Measurements from ENCODE around the gene PDP2. TPM values are rescaled to one million over a fixed set of nuclear protein-coding genes. Genes with fewer than 3 reads are reported as not detected.

PDP2 gene, protein sequence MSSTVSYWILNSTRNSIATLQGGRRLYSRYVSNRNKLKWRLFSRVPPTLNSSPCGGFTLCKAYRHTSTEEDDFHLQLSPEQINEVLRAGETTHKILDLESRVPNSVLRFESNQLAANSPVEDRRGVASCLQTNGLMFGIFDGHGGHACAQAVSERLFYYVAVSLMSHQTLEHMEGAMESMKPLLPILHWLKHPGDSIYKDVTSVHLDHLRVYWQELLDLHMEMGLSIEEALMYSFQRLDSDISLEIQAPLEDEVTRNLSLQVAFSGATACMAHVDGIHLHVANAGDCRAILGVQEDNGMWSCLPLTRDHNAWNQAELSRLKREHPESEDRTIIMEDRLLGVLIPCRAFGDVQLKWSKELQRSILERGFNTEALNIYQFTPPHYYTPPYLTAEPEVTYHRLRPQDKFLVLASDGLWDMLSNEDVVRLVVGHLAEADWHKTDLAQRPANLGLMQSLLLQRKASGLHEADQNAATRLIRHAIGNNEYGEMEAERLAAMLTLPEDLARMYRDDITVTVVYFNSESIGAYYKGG
- total RNA-seq, result 1 to 10 TPM; 2.6 to 8.3 (median 4.7) TPM
- polyA plus RNA-seq, result 1 to 10 TPM; 3.0 to 6.1 (median 5.1) TPM

DNA sequence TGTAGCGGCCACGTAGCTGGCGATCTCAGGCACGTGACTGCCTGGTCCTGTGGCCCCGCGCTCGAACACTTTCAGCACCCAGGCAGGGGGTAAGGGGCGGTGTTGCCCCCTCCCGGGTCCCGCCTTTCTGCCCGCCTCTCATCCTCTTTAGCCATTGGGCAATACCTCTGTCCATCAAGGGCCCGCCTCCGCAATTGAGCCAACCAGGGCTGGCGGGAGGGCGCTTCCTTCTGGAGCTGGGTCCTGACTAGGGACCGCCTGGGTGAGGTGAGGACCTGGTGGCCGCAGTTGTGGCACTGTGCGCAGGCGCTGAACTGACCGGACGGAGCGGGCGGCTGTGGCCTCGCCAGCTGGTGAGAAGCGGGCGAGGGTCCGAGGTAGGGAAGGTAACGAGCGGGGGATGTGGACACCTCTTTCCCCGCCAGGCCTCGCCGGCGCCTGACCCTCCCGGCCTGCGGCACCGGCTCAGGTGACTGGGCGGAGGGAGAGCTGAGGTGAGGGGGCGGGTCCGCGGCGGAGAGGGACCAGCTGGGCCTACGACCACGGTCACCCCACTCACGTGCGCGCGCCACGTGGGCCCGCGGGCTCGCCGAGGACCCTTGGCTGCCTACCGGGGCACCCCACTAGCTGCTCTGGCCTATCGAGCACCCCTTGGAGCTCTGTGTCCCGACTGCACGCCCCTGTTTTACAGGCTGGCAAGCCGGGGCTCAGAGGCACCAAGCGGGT, at the start of gene PDP2:
PDP2 (plus strand) TSS at position 228 of the 726 bp plus-strand sequence. CDS start 3,770 bp downstream, outside the sequence.
- DNase-seq, result peak; percentile 98
- TF ChIP-seq POLR2AphosphoS5 (IDR thresholded peaks at IDR 0.05), result peak; percentile 63 to 85 (median 80)
- no peak for TF ChIP-seq CTCF (IDR thresholded peaks at IDR 0.05)
- TF ChIP-seq EP300 (IDR thresholded peaks at IDR 0.05), result no peak
- peak; percentile 52 to 78 for TF ChIP-seq POLR2A (IDR thresholded peaks at IDR 0.05)
- Histone ChIP-seq H3K36me3 (peaks cover 0 to 14% (median 10%) of the 10 kb centered on the region in 4 donors), H3K4me1 (peaks cover 0 to 17% (median 10%) of the 10 kb centered on the region in 4 donors), H3K4me3 (peak within 1 kb of the TSS; percentile 51 to 84 (median 72)), H3K27me3 (no peaks in the 10 kb centered on the region), H3K9me3 (no peaks in the 10 kb centered on the region), H3K27ac (peak within 1 kb of the TSS; percentile 48 to 68 (median 66))
- intact Hi-C loops (cut with DNase I), result no loop called here
- 0% methylated on average over 58 of the region's 58 CpGs for WGBS, 2 donors

- intact Hi-C loops (cut with DNase I), result no loop called here
- H3K27ac ChIP-seq, result no peak overlapping the region
- no peaks in the 10 kb centered on the region for H3K27me3 ChIP-seq
- TF ChIP-seq POLR2AphosphoS5 (IDR thresholded peaks at IDR 0.05), result no peak
- no peak for TF ChIP-seq CTCF (IDR thresholded peaks at IDR 0.05)
- no peak for TF ChIP-seq POLR2A (IDR thresholded peaks at IDR 0.05)
- no peak for TF ChIP-seq EP300 (IDR thresholded peaks at IDR 0.05)
- 87 to 88% methylated on average over 3 of the region's 3 CpGs for WGBS, 2 donors
- no peak for DNase-seq
- peaks cover 0 to 8% (median 0%) of the 10 kb centered on the region in 4 donors for H3K36me3 ChIP-seq
- H3K9me3 ChIP-seq, result no peaks in the 10 kb centered on the region
- H3K4me3 ChIP-seq, result no peak overlapping the region
- peaks cover 0 to 22% (median 14%) of the 10 kb centered on the region in 4 donors for H3K4me1 ChIP-seq
These were observed 48.1 kb upstream of the PDP2 start for GRCh38 chr16:66832190-66832589.

GRCh38 chr16:66832661-66833305, 47.5 kb upstream of the PDP2 start:
- no peaks in the 10 kb centered on the region for H3K27me3 ChIP-seq
- H3K4me1 ChIP-seq, result peaks cover 0 to 22% (median 14%) of the 10 kb centered on the region in 4 donors
- no peak overlapping the region for H3K4me3 ChIP-seq
- peaks cover 0 to 2% (median 0%) of the 10 kb centered on the region in 4 donors for H3K36me3 ChIP-seq
- intact Hi-C loops (cut with DNase I), result no loop called here
- no peak overlapping the region for H3K27ac ChIP-seq
- TF ChIP-seq POLR2AphosphoS5 (IDR thresholded peaks at IDR 0.05) (no peak), POLR2A (IDR thresholded peaks at IDR 0.05) (no peak), CTCF (IDR thresholded peaks at IDR 0.05) (no peak), EP300 (IDR thresholded peaks at IDR 0.05) (no peak)
- H3K9me3 ChIP-seq, result no peaks in the 10 kb centered on the region
- 61 to 81% methylated on average over 7 of the region's 7 CpGs for WGBS, 2 donors
- DNase-seq, result no peak

DNA sequence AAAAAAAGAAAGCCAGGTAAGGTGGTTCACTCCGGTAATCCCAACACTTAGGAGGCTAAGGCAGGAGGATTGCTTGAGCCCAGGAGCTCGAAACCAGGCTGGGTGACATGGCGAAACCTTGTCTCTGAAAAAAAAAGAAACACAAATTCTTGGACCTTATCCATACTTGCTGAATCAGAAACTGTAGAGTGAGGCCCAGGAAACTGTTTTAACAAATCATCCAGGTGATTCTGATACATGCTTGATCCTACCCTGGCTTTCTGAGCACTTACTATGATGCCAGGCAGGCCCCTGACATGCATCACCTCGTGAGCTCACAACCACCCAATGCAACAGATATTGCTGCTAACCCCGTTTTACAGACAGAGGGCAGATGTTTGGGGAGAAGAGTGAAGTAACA, 45.6 kb upstream of the PDP2 start:
- 90 to 92% methylated on average over 5 of the region's 5 CpGs for WGBS, 2 donors
- Histone ChIP-seq H3K27ac (no peak overlapping the region), H3K4me3 (no peak overlapping the region), H3K27me3 (no peaks in the 10 kb centered on the region), H3K36me3 (no peaks in the 10 kb centered on the region), H3K9me3 (peaks cover 0 to 2% (median 0%) of the 10 kb centered on the region in 4 donors), H3K4me1 (peaks cover 0 to 10% (median 4%) of the 10 kb centered on the region in 4 donors)
- no peak for DNase-seq
- intact Hi-C loops (cut with DNase I), result no loop called here
- TF ChIP-seq EP300 (IDR thresholded peaks at IDR 0.05), result no peak
- TF ChIP-seq POLR2AphosphoS5 (IDR thresholded peaks at IDR 0.05), result no peak
- no peak for TF ChIP-seq POLR2A (IDR thresholded peaks at IDR 0.05)
- TF ChIP-seq CTCF (IDR thresholded peaks at IDR 0.05), result no peak
